Caco-2 (cell line): ENCODE results near the gene GRM3. TPM values are rescaled to one million over a fixed set of nuclear protein-coding genes. Genes with fewer than 3 reads are reported as not detected.

Experiments used
- Bru-seq: library from RNA; stranded (reverse); fragments of 400-500 nt; gene quantifications from one replicate; lab custom pipeline; 2021; lab: Mats Ljungman, UMichigan
- BruChase-seq, 2 experiments: library from RNA; stranded (reverse); fragments of 400-500 nt; gene quantifications; one replicate each; lab custom pipeline; 2021; lab: Mats Ljungman, UMichigan
- BruUV-seq: library from RNA; stranded (reverse); fragments of 400-500 nt; replicated peaks from 2 replicates; lab custom pipeline; 2021; lab: Mats Ljungman, UMichigan
- CTCF ChIA-PET: fragments of 300-600 bp; sonication (Branson Sonifier 250); formaldehyde crosslinking; loops from one replicate; lab custom pipeline; 2022; ENCODE audit warnings: antibody characterized with exemption; lab: Charles Lee
- POLR2A ChIA-PET: fragments of 300-600 bp; sonication (Branson Sonifier 250); formaldehyde crosslinking; loops from one replicate; lab custom pipeline; 2022; ENCODE audit warnings: antibody characterized with exemption; lab: Charles Lee
- DNase-seq, 2 experiments: peaks; one replicate each; pipeline versions ENCODE4 v3.0.0 to v3.0.0-alpha.2; 2020 to 2022
- H3K27me3 ChIP-seq: replicated peaks from 2 replicates; pipeline ENCODE4 v1.6.0; 2011; ENCODE audit warnings: low read length; ENCODE audit not compliant: control insufficient read depth, insufficient read depth
- H3K36me3 ChIP-seq: 2 replicates; pipeline ENCODE4 v1.5.1; 2011; ENCODE audit warnings: low read length; ENCODE audit not compliant: control insufficient read depth, insufficient read depth
- H3K4me1 ChIP-seq: fragments of 250-450 bp; sonication (Bioruptor Pico); 2 replicates; pipeline ENCODE4 v1.5.1; 2020; ENCODE audit warnings: mild to moderate bottlenecking
- H3K4me3 ChIP-seq: 2 replicates; pipeline ENCODE4 v1.5.1; 2011; ENCODE audit warnings: low read depth, mild to moderate bottlenecking, control low read depth, low read length
- H3K9me3 ChIP-seq: fragments of 250-450 bp; sonication (Bioruptor Pico); 2 replicates; pipeline ENCODE4 v1.5.1; 2020; ENCODE audit warnings: mild to moderate bottlenecking, moderate library complexity
- H3K27ac Mint-ChIP-seq: one replicate; pipeline ENCODE4 v1.8.0; 2022; ENCODE audit warnings: mixed read lengths; ENCODE audit not compliant: unreplicated experiment
- H3K27me3 Mint-ChIP-seq: one replicate; pipeline ENCODE4 v1.8.0; 2022; ENCODE audit warnings: mixed read lengths; ENCODE audit not compliant: insufficient read depth, unreplicated experiment
- H3K36me3 Mint-ChIP-seq: one replicate; pipeline ENCODE4 v1.8.0; 2022; ENCODE audit warnings: mild to moderate bottlenecking, mixed read lengths; ENCODE audit not compliant: insufficient read depth, unreplicated experiment
- H3K4me1 Mint-ChIP-seq: one replicate; pipeline ENCODE4 v1.8.0; 2022; ENCODE audit warnings: low read depth, mixed read lengths; ENCODE audit not compliant: unreplicated experiment
- H3K4me3 Mint-ChIP-seq: one replicate; pipeline ENCODE4 v1.8.0; 2022; ENCODE audit warnings: mild to moderate bottlenecking, moderate library complexity, mixed read lengths; ENCODE audit not compliant: unreplicated experiment
- H3K9me3 Mint-ChIP-seq: one replicate; pipeline ENCODE4 v1.8.0; 2022; ENCODE audit warnings: mixed read lengths; ENCODE audit not compliant: unreplicated experiment
- CTCF ChIP-seq, 2 experiments: fragments of 200-600 bp in 1 of 2; IDR thresholded peaks; 1 replicate in 1 of 2; 2 replicates in 1 of 2; pipeline versions ENCODE4 v1.5.1 to v1.8.0; 2011 to 2022; ENCODE audit warnings: antibody characterized with exemption in 1 of 2, control low read depth in 1 of 2, inconsistent platforms in 1 of 2, low read depth in 1 of 2, low read length in 1 of 2, mild to moderate bottlenecking in 1 of 2, moderate library complexity in 1 of 2; ENCODE audit not compliant: insufficient read depth in 1 of 2, severe bottlenecking in 1 of 2, unreplicated experiment in 1 of 2
- intact Hi-C: fragments of 100-400 bp; cut with micrococcal nuclease; formaldehyde crosslinking; loops from one replicate; pipeline ENCODE4 v1.10.0; 2022; ENCODE audit not compliant: unreplicated experiment
- long read RNA-seq: library from polyadenylated mRNA; stranded (forward); transcript quantifications from one replicate; pipeline ENCODE4 v2.0.0, GENCODE V29; 2022
- total RNA-seq: library from RNA; stranded (reverse); gene quantifications from 2 replicates; pipeline ENCODE4 v1.2.3, GENCODE V29; 2022

Gene GRM3
- total RNA-seq = not detected in 2 replicates
- Bru-seq, nascent RNA = percentile 2 among the genes with signal in this experiment
- percentile 0 among the genes with signal in this experiment for BruChase-seq, experiment 1, labeled RNA remaining after a 2-hour chase
- percentile 1 among the genes with signal in this experiment for BruChase-seq, experiment 2, labeled RNA remaining after a 6-hour chase
- long read RNA-seq, partial matches to known transcripts = 0 of 1 reads
- long read RNA-seq, other reads (novel, unspliced or antisense) = 1 of 1 reads

- Mint-ChIP-seq H3K36me3 (no peaks in the 10 kb centered on the region), H3K4me1 (peaks cover 4% of the 10 kb centered on the region), H3K27ac (no peak within 1 kb of the TSS), H3K9me3 (no peaks in the 10 kb centered on the region), H3K4me3 (no peak within 1 kb of the TSS), H3K27me3 (peaks cover 2% of the 10 kb centered on the region)
- peak in 1 of 2 experiments; percentile 33 for DNase-seq
- ChIA-PET CTCF (no interaction called here), POLR2A (no interaction called here)
- Histone ChIP-seq H3K27me3 (no peaks in the 10 kb centered on the region), H3K9me3 (no peaks in the 10 kb centered on the region), H3K36me3 (no peaks in the 10 kb centered on the region), H3K4me3 (no peak within 1 kb of the TSS), H3K4me1 (no peaks in the 10 kb centered on the region)
- intact Hi-C loops = no loop called here
- TF ChIP-seq CTCF (IDR thresholded peaks at IDR 0.05; ENCODE audit: insufficient read depth in 1 of 2, low read depth in 1 of 2, low read length in 1 of 2, severe bottlenecking in 1 of 2, unreplicated experiment in 1 of 2) = no peak
- BruUV-seq = no TSS peak
Measured at GRCh38 chr7:86643561-86644281, at the start of gene GRM3. Gene GRM3 (plus strand): TSS chr7:86643909. CDS start chr7:86765146, 121,237 bp downstream.

- TF ChIP-seq CTCF (IDR thresholded peaks at IDR 0.05; ENCODE audit: insufficient read depth in 1 of 2, low read depth in 1 of 2, low read length in 1 of 2, severe bottlenecking in 1 of 2, unreplicated experiment in 1 of 2) = peak; percentile 34 to 37
- H3K9me3 Mint-ChIP-seq = no peaks in the 10 kb centered on the region
- no peak overlapping the region for H3K27ac Mint-ChIP-seq
- H3K36me3 ChIP-seq = no peaks in the 10 kb centered on the region
- H3K9me3 ChIP-seq = no peaks in the 10 kb centered on the region
- no peaks in the 10 kb centered on the region for H3K4me1 ChIP-seq
- intact Hi-C loops = loop anchor here (1.0 kb wide), 1 partner anchor 307 kb away; no protein-coding TSS in a partner anchor
- DNase-seq = peak; percentile 52 to 53
- BruUV-seq = no TSS peak
- no peaks in the 10 kb centered on the region for H3K27me3 ChIP-seq
- peaks cover 6% of the 10 kb centered on the region for H3K27me3 Mint-ChIP-seq
- no peak overlapping the region for H3K4me3 Mint-ChIP-seq
- ChIA-PET POLR2A (no interaction called here), CTCF (interaction anchor here (0.7 to 1.5 kb wide), 3 partner anchors 13 to 307 kb away, joined by 3 to 22 read pairs (median 3); no protein-coding TSS in a partner anchor)
- no peaks in the 10 kb centered on the region for H3K36me3 Mint-ChIP-seq
- no peaks in the 10 kb centered on the region for H3K4me1 Mint-ChIP-seq
- H3K4me3 ChIP-seq = no peak overlapping the region
Measured at GRCh38 chr7:86598311-86598710, 45.4 kb upstream of the GRM3 start.

GRCh38 chr7:86598721-86599120 is 45.0 kb upstream of the GRM3 start:
- no TSS peak for BruUV-seq
- no peaks in the 10 kb centered on the region for H3K4me1 Mint-ChIP-seq
- H3K27me3 Mint-ChIP-seq = peaks cover 6% of the 10 kb centered on the region
- CTCF ChIA-PET = interaction anchor here (1.0 to 1.5 kb wide), 2 partner anchors 216 to 307 kb away, joined by 3 to 22 read pairs; no protein-coding TSS in a partner anchor
- H3K9me3 Mint-ChIP-seq = no peaks in the 10 kb centered on the region
- no peak overlapping the region for H3K4me3 Mint-ChIP-seq
- TF ChIP-seq CTCF (IDR thresholded peaks at IDR 0.05; ENCODE audit: insufficient read depth in 1 of 2, low read depth in 1 of 2, low read length in 1 of 2, severe bottlenecking in 1 of 2, unreplicated experiment in 1 of 2) = no peak
- H3K27ac Mint-ChIP-seq = no peak overlapping the region
- H3K27me3 ChIP-seq = no peaks in the 10 kb centered on the region
- no peaks in the 10 kb centered on the region for H3K4me1 ChIP-seq
- H3K36me3 Mint-ChIP-seq = no peaks in the 10 kb centered on the region
- DNase-seq = no peak
- H3K36me3 ChIP-seq = no peaks in the 10 kb centered on the region
- intact Hi-C loops = loop anchor here (1.0 kb wide), 1 partner anchor 307 kb away; no protein-coding TSS in a partner anchor
- POLR2A ChIA-PET = no interaction called here
- no peaks in the 10 kb centered on the region for H3K9me3 ChIP-seq
- H3K4me3 ChIP-seq = no peak overlapping the region
